ENCODE data around the gene TFPI2.

- TF ChIP-seq POLR2A (IDR thresholded peaks at IDR 0.05) (no peak), POLR2AphosphoS5 (IDR thresholded peaks at IDR 0.05) (no peak)
- TF ChIP-seq, protein P1, sequence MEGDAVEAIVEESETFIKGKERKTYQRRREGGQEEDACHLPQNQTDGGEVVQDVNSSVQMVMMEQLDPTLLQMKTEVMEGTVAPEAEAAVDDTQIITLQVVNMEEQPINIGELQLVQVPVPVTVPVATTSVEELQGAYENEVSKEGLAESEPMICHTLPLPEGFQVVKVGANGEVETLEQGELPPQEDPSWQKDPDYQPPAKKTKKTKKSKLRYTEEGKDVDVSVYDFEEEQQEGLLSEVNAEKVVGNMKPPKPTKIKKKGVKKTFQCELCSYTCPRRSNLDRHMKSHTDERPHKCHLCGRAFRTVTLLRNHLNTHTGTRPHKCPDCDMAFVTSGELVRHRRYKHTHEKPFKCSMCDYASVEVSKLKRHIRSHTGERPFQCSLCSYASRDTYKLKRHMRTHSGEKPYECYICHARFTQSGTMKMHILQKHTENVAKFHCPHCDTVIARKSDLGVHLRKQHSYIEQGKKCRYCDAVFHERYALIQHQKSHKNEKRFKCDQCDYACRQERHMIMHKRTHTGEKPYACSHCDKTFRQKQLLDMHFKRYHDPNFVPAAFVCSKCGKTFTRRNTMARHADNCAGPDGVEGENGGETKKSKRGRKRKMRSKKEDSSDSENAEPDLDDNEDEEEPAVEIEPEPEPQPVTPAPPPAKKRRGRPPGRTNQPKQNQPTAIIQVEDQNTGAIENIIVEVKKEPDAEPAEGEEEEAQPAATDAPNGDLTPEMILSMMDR (IDR thresholded peaks at IDR 0.05), result no peak
Observed at GRCh38 chr7:93851536-93851935, 39.0 kb downstream of the TFPI2 start.

Data from prostate gland (tissue), 2 donors.